ENCODE data around the gene FSTL5. TPM values are rescaled to one million over a fixed set of nuclear protein-coding genes. Genes with fewer than 3 reads are reported as not detected.
A peak's percentile ranks its signal among the peaks of the same experiment; 100 is the strongest.

Gene FSTL5
- total and polyA plus RNA-seq, 10 of the 15 experiments (the other 5 are each of a cell fraction or from before 2014, with no cell fraction given) = 0.04 to 2.4 (median 0.08) TPM; not detected in 4

- peak; percentile 91 for ATAC-seq
- H3K4me3 ChIP-seq = no peak overlapping the region
- peak overlapping the region; percentile 64 for H3K27ac ChIP-seq (ENCODE audit: control insufficient read depth, insufficient read depth)
- ChIA-PET SMC1A (ENCODE audit: uncharacterized antibody, unreplicated experiment) (interaction anchor here (0.7 to 2.1 kb wide), 9 partner anchors 10 to 374 kb away, joined by 3 to 7 read pairs (median 4); no protein-coding TSS in a partner anchor), CTCF (interaction anchor here (0.9 to 1.4 kb wide), 4 partner anchors 9 to 396 kb away, joined by 4 to 5 read pairs (median 4); no protein-coding TSS in a partner anchor), POLR2A (interaction anchor here (0.6 kb wide), 1 partner anchor 1605 kb away, joined by 3 read pairs; no protein-coding TSS in a partner anchor), RAD21 (ENCODE audit: unreplicated experiment) (interaction anchor here (1.1 to 2.1 kb wide), 8 partner anchors 12 to 396 kb away, joined by 3 to 7 read pairs (median 4); no protein-coding TSS in a partner anchor)
- intact Hi-C loops (cut with micrococcal nuclease; ENCODE audit: unreplicated experiment) (loop anchor here (5.0 to 10.0 kb wide), 3 partner anchors 174 to 304 kb away; no protein-coding TSS in a partner anchor), in situ Hi-C loops (cut with MboI) (no loop called here)
- H4K20me1 ChIP-seq (ENCODE audit: control insufficient read depth, insufficient read depth) = no peaks in the 10 kb centered on the region
- peaks cover 6% of the 10 kb centered on the region; the same call in 1 of the 2 replicates for H3K4me1 ChIP-seq (ENCODE audit: control insufficient read depth, insufficient read depth, low read length)
- BruUV-seq (replicated peaks) = no TSS peak
- peak overlapping the region; percentile 60; the same call in 1 of the 2 replicates for H3K4me2 ChIP-seq (ENCODE audit: control insufficient read depth, insufficient read depth)
- peak; percentile 83 for FAIRE-seq
- WGBS (ENCODE audit: insufficient coverage, insufficient replicate concordance, low lambda C conversion rate, missing lambda C conversion rate) = 22% methylated on average over 5 of the region's 5 CpGs
- H3K27me3 ChIP-seq (replicated peaks in 1 of 2; ENCODE audit: control insufficient read depth in 2 of 2, insufficient read depth in 2 of 2, low read length in 1 of 2) = no peaks in the 10 kb centered on the region
- H3K36me3 ChIP-seq (ENCODE audit: control insufficient read depth in 2 of 2, insufficient read depth in 2 of 2, low read length in 1 of 2) = no peaks in the 10 kb centered on the region
- H3K79me2 ChIP-seq (ENCODE audit: control insufficient read depth, insufficient read depth, low read length) = no peaks in the 10 kb centered on the region
- H3K9ac ChIP-seq (ENCODE audit: control insufficient read depth, insufficient read depth, low read length) = no peak overlapping the region
- H2AFZ ChIP-seq (ENCODE audit: control insufficient read depth, low read depth, low read length) = peak overlapping the region; percentile 82
- no peaks in the 10 kb centered on the region for H3K9me3 ChIP-seq (replicated peaks; ENCODE audit: control insufficient read depth, insufficient read depth, low read length)
- peak; percentile 88 for DNase-seq (ENCODE audit: low read depth, low spot score)
- TF ChIP-seq ZSCAN29 (IDR thresholded peaks at IDR 0.05) (peak; percentile 25; the same call in 1 of the 2 replicates), SREBF2 (IDR thresholded peaks at IDR 0.05; ENCODE audit: low read length) (no peak), RELB (IDR thresholded peaks at IDR 0.05; ENCODE audit: low read depth) (peak; percentile 91), IKZF1 (conservative IDR thresholded peaks at IDR 0.05) (peak; percentile 90), JUND (IDR thresholded peaks at IDR 0.05; ENCODE audit: low read depth, low read length) (no peak), MXI1 (IDR thresholded peaks at IDR 0.05; ENCODE audit: low read depth, low read length) (peak; percentile 39; the same call in 1 of the 2 replicates), SIN3A (IDR thresholded peaks at IDR 0.05; ENCODE audit: low read depth, low read length) (no peak), FOXM1 (IDR thresholded peaks at IDR 0.05; ENCODE audit: low read depth, low read length) (peak; percentile 69; the same call in 1 of the 2 replicates), MYB (IDR thresholded peaks at IDR 0.05; ENCODE audit: borderline replicate concordance, low read depth, low read length) (no peak), CTCF (IDR thresholded peaks at IDR 0.05 in 2 of 3, conservative IDR thresholded peaks at IDR 0.05 in 1 of 3; ENCODE audit: control insufficient read depth in 2 of 3, extremely low read depth in 1 of 3, insufficient read depth in 1 of 3, low read depth in 3 of 3, low read length in 3 of 3) (no peak), ASH2L (IDR thresholded peaks at IDR 0.05; ENCODE audit: borderline replicate concordance, low read depth) (no peak), RUNX3 (IDR thresholded peaks at IDR 0.05; ENCODE audit: low read length) (0 out of 2 replicates have a peak, but pooled peaks have one; percentile 36), ZNF24 (IDR thresholded peaks at IDR 0.05) (peak; percentile 78; the same call in 1 of the 2 replicates), IKZF2 (IDR thresholded peaks at IDR 0.05) (peak; percentile 91 to 94), TCF12 (IDR thresholded peaks at IDR 0.05; ENCODE audit: low read depth, low read length) (no peak), SPI1 (IDR thresholded peaks at IDR 0.05; ENCODE audit: borderline replicate concordance, insufficient read depth, low read depth, low read length) (peak; percentile 94), DPF2 (IDR thresholded peaks at IDR 0.05) (peak; percentile 96)
Measured at GRCh38 chr4:161555689-161556660, 607.8 kb downstream of the FSTL5 start.

Data from GM12878 (cell line).